Fibroblast of the conjunctiva (primary cell): ENCODE data around the gene STMP1.

Experiments
- DNase-seq: peaks from one replicate; pipeline ENCODE4 v3.0.0-alpha.2; 2010; ENCODE audit warnings: low read depth

The STMP1 gene

GRCh38 chr7:135719688-135720087, 57.4 kb downstream of the STMP1 start:
- DNase-seq = no peak

GRCh38 chr7:135721198-135721820, 59.0 kb downstream of the STMP1 start:
- no peak for DNase-seq

GRCh38 chr7:135723411-135723810, 61.1 kb downstream of the STMP1 start:
- DNase-seq = peak; percentile 47
